Cardiac fibroblast (primary cell): Measurements from ENCODE around the gene PAK4.

Source experiments
- DNase-seq, 2 donors: peaks; one replicate each; pipeline versions ENCODE4 v3.0.0 to v3.0.0-alpha.2; 2010; ENCODE audit warnings: low read depth in 2 of 2
- H3K4me3 ChIP-seq, 2 donors: replicated peaks in 1 of 2; 1 replicate in 1 of 2; 2 replicates in 1 of 2; pipeline ENCODE4 v1.5.1; 2011; ENCODE audit warnings: low read depth in 2 of 2, low read length in 2 of 2, mild to moderate bottlenecking in 2 of 2, moderate library complexity in 1 of 2
- TF ChIP-seq, protein P1 (sequence below): IDR thresholded peaks from one replicate; pipeline ENCODE4 v1.5.1; 2011; ENCODE audit warnings: low read depth, mild to moderate bottlenecking, low read length, inconsistent platforms

Gene PAK4

DNA sequence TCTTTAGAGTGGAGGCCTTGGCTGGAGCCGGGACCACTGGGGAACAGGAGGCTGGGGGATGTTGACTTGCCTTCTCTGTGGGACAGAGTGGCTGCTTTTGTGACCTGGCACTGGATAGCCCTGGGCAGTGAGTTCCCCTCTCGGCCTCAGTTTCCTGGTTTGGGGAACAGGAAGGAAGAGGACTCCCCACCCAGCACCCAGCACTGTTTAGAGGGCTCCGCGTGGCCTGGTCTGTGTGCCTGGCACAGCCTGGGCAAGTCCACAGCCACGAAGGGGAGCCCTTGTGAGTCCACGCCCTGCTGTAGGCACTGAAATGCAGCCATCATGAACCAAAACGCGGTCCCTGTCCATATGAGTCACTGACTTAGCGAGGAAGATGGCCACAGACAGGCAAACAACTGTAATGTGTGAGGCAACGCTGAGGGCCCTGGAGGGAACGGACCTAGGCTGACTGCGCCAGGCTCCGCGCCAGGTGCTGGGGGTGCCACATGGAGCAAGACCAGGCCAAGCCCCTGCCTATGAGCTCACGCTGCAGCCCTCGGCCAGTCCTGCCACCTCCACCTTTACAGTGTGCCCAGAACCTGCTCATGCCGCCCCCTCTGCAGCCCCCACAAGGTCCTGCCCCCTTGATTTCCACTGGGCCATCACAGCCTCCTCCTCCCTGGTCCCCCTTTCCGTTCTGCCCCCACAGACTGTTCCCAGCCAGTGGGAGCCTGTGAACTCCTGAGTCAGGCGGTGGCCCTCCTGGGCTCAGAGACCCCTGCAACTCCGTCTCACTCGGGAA, 35.5 kb downstream of the PAK4 start:
- H3K4me3 ChIP-seq = no peak overlapping the region
- TF ChIP-seq, protein P1, sequence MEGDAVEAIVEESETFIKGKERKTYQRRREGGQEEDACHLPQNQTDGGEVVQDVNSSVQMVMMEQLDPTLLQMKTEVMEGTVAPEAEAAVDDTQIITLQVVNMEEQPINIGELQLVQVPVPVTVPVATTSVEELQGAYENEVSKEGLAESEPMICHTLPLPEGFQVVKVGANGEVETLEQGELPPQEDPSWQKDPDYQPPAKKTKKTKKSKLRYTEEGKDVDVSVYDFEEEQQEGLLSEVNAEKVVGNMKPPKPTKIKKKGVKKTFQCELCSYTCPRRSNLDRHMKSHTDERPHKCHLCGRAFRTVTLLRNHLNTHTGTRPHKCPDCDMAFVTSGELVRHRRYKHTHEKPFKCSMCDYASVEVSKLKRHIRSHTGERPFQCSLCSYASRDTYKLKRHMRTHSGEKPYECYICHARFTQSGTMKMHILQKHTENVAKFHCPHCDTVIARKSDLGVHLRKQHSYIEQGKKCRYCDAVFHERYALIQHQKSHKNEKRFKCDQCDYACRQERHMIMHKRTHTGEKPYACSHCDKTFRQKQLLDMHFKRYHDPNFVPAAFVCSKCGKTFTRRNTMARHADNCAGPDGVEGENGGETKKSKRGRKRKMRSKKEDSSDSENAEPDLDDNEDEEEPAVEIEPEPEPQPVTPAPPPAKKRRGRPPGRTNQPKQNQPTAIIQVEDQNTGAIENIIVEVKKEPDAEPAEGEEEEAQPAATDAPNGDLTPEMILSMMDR = no peak
- no peak for DNase-seq

GRCh38 chr19:39162441-39163043, 37.0 kb downstream of the PAK4 start:
- DNase-seq = no peak
- H3K4me3 ChIP-seq = no peak overlapping the region
- TF ChIP-seq, protein P1 = no peak

DNA sequence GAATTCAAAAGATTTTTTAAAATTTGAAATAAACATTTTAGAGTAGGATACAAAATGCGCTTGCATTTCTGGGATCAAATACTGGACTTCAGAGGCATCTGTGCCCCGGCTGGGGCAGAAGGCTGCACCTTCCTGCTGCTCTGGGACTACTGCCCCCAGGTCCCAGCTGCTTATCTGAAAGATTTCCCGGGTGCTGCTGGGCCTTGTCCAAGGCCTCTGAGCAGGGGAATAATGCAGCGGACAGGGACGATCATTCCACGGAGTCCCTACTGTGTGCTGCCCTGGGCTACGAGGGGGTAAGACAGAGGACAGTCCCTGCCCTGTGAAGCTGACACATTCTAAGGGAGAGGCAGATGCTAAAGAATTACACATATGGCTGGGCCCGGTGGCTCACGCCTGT, 38.0 kb downstream of the PAK4 start:
- TF ChIP-seq, protein P1 = no peak
- no peak overlapping the region for H3K4me3 ChIP-seq

DNA sequence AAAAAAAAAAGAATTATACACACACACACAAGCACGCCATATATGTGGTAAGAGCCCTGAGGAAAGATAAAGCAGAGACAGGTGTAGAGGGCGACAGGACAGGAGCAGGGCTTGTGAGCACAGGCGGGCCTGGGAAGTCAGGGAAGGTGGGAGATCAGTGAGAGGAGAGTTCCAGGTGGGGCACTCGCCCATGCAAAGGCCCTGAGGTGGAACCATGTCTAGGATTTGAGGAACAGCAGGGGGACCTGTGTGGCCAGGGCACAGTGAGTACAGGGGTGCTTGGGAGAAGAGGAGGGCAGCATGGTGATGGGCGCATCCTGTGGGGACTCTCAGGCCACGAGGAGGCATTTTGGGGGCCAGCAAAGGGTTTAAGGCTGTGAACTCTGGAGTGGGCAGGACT, 38.7 kb downstream of the PAK4 start:
- TF ChIP-seq, protein P1 = no peak
- H3K4me3 ChIP-seq = no peak overlapping the region
- DNase-seq = no peak

More for the DNA sequence above, 38.0 kb downstream of the PAK4 start:
- no peak for DNase-seq

GRCh38 chr19:39165857-39166256, 40.3 kb downstream of the PAK4 start:
- DNase-seq = no peak
- TF ChIP-seq, protein P1 = no peak
- H3K4me3 ChIP-seq = no peak overlapping the region

- DNase-seq = peak in 1 of 2 donors; percentile 13
- TF ChIP-seq, protein P1 = no peak
- H3K4me3 ChIP-seq = no peak overlapping the region
Measured at GRCh38 chr19:39166571-39167391, 41.2 kb downstream of the PAK4 start.
